ENCODE measurements around the gene PDZD2.
"Not testable (repeated sequence)": the region's sequence is repeated elsewhere in the genome, so short reads cannot be mapped to it uniquely, and the experiment has no call there.

The PDZD2 gene

DNA sequence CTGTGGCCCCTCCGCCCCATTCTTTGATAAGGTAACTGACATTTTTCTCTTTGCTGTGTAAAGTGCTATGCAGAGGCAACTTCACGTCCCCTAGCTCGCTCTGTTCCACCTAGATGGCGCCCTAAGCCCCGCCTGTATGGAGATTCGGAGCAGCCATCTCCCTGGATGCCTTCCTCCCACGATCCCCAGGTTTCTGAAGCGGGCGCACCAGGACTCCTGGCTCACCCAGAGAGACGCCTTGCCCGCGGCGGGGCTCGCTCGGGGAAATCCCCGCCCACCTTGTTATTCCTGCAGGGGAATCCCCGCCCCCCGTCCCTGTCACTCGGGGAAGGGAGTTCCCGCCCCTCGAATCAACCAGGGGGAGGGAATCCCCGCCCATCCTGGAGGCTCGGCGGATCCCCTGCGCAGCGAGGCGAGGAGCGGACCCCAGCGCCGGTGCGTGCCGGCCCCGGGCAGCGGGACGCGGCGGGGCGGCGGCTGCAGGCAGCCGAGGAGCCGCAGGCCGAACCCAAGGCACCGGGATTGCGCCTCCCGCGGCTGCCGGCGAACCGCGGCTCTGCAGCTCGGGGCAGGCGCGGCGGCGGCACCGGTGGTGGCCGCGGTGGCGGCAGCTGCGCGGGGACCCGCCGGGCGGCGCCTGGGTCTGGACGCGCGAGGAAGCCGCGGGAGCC lies at the start of gene PDZD2:
TSS of gene PDZD2 (plus strand) at position 384 of the 671 bp plus-strand sequence.
- peak; percentile 61 for DNase-seq (ENCODE audit: low spot score)

DNA sequence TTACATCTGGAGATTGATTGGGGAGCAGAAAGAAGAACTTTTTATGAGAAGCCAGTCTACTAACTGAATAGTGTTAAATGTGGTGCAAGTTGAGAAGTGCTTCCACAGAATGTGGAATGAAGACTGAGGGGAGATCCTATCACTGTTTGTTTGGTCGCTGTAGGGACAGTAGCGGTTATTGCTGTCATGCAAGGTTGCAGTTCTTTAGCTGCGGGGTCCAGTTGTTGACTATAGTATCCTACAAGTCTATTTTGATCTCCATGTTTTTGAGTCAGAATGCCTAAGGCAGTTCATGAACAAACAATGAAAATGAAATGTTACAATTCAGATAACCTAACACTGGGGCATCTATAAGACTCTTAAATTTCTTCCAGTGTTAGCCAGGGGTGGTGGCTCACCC lies 45.3 kb upstream of the PDZD2 start:
- no peak for DNase-seq (ENCODE audit: low spot score)

DNA sequence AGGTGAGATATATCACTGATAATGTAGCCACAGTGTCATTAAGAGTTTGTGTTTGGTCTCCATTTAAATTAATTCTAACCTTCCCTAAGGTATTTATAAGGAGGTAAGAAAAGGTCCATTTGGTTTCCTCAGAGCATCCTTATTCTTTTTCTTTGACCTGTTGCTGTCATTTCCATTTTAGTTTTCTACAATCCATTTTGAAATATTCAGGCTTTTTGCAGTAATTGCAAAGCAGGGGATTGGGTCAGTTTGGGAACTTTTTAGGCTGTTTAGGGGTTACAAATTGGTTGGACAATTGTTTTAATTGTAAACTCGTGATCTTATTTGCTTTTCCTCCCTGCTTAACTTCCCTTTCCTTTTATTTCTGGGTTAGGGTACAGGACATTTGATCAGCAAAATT lies 42.6 kb upstream of the PDZD2 start:
- no peak for DNase-seq (ENCODE audit: low spot score)

DNA sequence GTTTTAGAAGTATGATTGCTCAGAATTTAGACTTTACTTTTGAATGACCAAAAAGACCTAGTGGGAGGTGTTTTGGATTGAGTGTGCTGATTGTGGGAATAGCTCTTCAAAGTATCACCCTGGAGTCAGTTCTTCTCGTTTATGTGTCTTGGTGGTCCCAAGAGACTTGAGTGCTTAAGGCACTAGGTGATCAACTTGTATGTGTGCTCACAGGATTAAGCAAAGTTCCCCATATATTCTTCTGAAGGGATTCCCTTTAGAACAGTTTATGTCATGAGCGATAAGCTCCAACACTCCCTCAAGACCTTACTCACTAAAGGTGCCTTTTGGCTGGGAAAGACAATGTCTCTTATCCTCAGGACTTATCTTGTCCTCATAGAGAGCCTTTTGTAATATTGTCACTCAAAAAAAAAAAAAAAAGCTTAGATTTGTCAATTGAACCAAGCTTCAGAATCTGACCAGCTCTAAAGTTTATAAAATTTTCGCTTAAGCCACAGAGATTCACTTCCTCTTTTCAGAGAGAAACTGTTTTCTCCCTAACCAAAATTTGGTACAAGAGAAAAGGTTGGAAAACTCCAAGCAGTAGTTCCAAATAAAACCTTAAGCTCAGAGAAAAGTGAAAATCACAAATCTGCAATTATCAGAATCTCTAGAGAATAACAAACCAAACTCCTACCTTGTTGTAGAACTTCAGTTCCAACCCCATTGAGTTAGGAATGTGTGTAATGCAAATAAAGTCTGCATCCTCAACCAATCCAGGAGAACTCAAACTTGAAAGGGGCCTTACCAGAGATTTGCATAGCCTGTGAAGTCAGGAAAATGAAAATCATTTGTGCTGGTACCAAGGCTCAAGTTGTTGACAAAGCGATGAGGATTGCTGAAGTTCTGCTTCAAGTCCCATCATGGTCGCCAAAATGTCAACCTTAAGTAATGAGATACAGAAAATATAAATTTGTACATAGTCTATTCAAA lies 40.0 kb upstream of the PDZD2 start:
- DNase-seq (ENCODE audit: low spot score), result no peak

DNA sequence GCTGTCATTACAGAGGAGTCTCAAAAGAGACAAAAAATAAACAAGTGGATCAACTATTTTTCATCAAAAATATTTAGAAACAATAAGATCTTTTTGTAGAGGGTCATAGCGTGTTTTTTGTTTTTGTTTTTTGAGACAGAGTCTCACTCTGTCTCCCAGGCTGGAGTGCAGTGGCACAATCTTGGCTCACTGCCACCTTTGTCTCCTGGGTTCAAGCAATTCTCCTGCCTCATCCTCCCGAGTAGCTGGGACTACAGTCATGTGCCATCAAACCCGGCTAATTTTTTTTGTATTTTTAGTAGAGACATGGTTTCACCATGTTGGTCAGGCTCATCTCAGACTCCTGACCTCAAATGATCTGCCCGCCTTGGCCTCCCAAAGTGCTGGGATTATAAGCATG lies 36.6 kb upstream of the PDZD2 start:
- not testable (repeated sequence) for DNase-seq (ENCODE audit: low spot score)

DNA sequence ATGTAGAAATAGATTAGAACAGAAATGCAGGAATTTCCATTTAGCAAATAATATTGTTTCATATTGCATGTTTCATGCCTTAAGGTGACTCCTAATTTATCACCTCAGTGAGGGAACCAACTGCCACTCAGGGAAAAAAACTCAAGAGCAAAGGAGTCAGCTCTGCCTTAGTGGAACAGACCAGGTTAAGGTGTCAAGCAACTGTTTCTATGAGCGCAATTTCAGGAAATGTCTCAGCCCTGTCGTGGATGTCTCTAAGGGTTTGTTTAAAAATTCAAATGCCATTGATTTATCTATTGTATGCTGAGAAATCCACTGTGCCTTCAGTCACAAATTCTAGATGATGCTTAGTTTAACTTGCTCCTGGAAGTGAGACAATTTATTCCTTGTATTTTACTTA lies 34.7 kb upstream of the PDZD2 start:
- no peak for DNase-seq (ENCODE audit: low spot score)

DNA sequence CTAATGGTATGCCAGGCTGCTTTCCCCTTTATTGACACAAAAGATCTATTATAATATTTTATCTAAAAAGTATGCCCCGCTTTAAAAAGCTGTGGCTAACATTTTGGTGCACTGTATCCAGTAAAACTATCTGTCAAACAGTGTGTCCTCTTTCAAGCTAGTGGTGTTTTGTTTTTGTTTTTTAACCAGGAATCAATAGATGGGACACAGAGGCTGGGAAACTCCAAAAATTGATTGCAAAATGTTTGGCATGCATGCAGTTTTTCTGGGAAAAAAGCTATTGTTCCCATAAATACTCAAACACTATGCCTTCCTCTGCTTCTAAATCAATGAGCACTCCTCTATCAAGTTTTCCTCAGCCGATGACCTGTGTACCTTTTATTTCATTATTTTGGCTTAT lies 34.3 kb upstream of the PDZD2 start:
- DNase-seq (ENCODE audit: low spot score), result no peak

DNA sequence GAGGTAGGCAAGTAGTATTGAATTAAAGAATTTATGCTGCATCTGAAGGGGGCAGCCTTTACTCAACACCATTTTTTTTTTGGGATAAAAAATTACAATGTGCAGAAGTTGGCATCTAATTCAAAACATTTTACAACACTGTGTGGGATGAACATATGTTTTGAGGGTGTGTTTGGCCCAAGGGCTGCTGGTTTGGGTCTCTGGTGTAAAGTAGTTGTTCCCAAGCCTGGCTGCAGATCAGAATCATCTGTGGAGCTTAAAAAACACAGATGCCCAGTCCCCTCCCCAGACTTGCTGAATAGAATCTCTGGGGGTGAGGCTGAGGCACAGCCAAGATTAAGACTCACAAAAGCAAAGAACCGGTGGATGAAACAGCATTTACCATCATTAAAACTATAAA lies 33.0 kb upstream of the PDZD2 start:
- DNase-seq (ENCODE audit: low spot score), result no peak

DNA sequence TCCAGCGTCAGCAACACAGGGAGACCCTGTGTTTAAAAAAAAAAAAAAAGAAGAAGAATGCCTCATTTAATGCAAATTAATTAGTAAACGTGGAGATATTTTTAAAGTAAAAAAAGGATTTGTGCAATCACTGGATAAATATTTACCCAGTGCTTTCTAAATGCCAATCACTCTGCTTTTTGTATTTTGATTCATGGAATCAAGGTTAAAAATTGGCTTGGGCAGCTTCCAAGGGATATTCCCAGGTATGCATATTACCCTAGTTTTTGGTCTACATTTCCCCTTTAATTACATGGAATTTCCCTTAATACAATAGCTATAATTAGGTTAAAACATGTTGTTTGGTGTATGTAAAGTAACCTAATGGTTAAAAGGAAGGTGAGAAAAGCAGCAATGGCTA lies 31.4 kb upstream of the PDZD2 start:
- DNase-seq (ENCODE audit: low spot score), result no peak

DNA sequence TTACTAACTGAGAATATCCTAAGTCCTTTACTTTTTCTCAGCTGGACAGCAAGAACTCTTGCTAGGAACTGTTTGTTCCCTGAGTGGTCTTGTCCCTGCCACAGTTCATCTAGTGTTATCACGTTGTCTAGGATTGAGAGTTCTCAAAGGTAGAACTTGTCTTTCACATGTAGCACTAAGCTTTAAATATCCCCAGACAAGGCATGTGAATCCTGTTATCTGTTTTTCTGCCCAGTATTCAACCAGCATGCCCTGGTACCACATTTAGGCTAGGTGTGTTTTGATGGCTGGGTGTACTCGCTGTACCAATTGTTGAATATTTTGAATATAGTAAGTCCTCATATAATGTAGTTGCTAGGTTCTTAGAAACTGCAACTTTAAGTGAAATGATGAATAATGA lies 27.9 kb upstream of the PDZD2 start:
- no peak for DNase-seq (ENCODE audit: low spot score)

DNA sequence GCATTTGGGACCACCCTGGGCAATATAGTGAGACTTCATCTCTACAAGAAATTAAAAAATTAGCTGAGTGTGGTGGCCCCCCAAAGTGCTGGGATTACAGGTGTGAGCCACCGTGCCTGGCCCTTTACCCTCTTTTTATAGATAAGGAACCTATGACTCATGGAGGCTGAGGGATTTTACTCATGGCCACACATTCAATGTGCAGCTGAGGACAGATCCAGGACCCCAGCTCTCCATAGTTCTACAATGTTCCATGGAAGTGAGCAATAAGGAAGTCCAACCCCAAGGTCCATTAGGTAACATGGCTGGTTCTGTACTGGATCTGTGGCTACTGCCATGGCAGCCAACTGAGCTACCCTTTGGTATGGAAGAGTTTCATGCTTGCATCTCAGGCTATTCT lies 25.3 kb upstream of the PDZD2 start:
- no peak for DNase-seq (ENCODE audit: low spot score)

DNA sequence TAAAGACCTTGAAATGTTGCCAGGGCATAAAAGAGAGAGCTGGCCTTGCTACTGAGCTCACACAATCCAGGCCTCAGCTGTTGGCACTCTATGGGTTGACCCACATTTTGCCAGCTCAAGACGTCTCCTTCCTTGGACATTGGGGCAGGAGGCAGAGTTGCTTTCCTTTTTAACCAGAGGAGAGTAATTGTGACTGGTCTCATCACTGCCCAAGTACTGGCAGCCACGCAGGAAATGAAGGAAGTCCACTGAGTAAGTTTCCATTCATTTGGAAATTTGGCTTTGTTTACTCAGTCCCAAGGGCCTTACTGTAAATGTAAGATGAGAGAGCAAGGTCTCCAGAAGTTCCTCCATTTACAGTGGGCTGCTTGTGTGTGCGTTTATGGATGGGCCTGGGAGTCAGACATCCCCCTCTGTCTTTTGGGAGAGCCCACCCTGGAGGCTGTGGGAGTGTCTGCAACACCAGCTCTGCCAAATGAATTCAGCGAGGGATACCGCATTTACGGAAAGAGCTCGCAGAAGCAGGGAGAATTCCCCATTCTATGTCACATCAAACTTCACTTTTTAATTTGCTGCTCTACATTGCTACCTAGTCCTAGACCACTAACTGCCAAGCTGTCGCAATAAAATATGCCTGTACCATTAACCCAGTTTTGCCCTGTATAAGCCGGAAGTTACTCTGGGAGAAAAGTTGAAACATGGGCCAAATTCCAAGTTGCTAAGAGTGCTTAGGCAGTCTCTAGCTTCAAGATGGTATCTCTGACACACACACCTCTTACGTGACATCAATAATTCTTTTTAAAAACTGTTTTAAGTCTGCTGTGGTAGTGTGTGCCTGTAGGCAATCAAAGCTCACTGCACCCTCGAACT lies 24.5 kb upstream of the PDZD2 start:
- no peak for DNase-seq (ENCODE audit: low spot score)

DNA sequence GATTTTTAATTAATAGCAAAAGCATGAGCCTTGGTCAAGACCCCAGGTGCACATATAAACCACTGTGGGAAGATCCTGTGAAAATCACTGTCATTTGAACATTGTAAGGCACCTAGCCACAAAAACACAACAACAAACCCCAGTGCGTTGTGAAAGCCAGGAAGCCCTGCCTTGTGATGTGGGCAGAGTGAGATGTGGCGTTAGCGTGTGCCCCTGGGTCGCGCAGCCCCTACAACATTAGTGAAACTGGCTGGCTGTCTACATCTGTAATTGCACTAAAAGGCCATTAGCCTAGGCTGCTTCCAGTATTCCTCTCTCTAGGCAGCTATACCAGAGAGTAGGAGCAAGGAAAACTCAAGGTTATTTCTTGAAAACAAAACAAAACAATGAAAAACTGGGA lies 21.1 kb upstream of the PDZD2 start:
- DNase-seq (ENCODE audit: low spot score), result no peak

DNA sequence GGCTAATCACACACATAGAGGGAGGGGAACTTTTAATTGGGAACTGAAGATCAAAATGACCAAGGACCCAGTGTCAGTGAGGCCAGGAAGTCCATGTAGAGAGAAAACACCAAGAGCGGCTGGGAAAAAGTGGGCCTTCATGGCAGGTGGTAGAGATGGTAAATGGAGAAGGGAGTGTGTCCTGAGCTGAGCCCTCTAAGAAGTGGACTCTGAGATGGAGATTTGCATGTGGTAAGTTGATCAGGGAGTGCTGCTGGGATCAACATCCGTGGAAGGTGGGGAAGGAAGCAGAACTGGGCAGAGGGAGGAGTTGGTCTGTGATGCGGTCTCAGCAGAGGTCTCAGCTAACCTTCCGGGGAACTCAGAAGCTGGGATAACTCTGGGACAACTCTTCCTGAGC lies 18.9 kb upstream of the PDZD2 start:
- DNase-seq (ENCODE audit: low spot score), result no peak

DNA sequence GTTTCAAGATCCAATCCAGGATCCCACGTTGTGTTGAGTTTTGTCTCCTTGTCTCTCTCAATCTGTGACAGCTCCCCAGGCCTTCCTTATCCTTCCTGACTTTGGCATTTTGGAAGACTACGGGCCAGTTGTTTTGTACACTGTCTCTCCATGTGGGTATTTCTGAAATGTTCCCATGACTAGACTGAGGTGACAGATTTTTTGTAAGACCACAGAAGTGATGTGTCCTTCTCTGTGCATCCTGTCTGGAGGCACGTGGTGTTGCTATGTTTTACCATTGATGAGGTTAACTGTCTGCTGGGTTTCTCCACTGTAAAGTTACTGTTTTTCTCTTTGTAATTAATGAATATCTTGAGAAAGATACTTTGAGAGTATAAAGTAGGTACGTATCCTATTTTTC lies 15.7 kb upstream of the PDZD2 start:
- DNase-seq (ENCODE audit: low spot score), result no peak

DNA sequence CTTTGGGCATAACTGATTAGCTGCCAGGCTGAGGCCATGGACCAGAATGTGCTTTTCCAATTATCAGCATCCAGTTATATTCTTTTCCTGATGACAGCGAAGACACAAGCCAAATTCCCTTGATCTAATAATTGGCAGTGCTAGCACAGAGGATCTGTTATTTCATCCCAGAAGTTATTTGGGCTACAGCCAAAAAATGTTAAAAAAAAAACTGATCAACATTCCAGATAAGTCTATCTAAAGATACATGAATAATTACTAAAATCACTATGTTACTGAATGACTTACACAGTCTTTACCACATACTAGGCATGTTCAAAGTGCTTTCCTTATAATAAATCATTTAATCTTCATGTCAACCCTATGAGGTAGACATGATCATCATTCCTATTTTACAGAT lies 13.5 kb upstream of the PDZD2 start:
- no peak for DNase-seq (ENCODE audit: low spot score)

DNA sequence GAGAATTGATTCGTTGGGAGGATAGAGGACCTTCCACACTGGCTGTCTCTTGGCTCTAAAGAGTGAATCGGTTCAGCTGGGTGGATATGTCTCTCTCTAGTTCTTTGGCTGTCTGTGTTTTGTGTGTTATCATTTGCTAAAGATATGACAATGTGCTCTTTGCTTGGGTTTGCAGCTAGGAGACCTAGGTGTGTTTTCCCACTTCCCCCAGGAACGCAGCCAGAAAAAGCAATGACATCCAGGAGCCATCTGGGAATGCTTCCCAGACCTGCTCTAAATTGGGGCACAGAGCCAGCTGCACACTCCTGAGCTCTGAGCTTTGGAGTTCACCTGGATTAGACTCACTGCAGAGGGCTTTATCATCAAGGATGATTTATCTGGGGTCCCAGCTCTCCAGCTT lies 12.8 kb upstream of the PDZD2 start:
- no peak for DNase-seq (ENCODE audit: low spot score)

DNA sequence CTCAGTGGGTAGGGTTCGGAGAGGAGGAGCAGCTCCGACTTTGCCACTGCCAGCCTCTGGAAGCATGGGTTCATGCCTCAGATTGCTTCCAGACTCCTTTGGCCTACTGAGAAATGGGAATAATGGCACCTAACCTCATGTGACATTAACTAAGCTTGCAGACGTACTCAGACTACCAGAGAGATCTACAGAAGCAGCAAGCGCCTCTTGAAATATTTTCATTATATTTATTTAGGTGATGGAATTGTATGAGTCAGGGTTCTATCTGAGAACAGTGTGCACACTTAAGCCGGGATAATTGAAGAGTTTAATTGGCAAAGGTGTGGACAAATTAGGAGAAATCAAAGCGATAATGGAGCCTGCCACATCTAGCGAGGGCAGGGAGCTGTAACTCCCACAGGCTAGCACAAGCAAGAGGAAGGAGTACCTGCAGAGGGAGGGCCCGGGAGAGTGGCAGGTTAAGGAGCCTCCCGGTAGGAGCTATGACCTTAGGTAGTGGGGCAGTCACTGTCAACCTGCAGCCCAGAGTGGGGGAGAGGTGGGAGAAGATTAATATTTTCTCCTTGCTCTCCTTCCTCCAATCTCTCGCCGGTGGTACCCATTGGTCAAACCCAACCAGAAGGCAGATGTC lies 12.2 kb upstream of the PDZD2 start:
- no peak for DNase-seq (ENCODE audit: low spot score)

DNA sequence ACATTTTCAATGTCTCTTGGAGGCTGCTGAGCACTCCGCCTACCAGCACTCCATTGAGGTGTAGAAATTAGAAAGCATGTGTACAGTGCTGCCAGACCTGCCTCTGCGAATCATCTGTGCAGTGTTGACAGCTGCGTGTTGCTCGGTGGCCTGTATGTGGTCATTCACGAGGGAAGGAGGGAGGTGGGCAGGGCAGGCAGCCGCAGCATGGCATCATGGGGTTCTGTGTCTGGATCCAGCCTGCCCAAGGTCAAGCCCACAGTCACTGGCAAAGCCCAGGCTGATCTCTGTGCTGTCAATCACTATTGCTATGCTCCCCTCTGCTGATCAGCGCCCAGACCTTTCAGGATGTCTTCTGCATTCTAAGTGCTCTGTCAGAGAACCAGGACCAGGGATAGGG lies 8.0 kb upstream of the PDZD2 start:
- DNase-seq (ENCODE audit: low spot score), result no peak

DNA sequence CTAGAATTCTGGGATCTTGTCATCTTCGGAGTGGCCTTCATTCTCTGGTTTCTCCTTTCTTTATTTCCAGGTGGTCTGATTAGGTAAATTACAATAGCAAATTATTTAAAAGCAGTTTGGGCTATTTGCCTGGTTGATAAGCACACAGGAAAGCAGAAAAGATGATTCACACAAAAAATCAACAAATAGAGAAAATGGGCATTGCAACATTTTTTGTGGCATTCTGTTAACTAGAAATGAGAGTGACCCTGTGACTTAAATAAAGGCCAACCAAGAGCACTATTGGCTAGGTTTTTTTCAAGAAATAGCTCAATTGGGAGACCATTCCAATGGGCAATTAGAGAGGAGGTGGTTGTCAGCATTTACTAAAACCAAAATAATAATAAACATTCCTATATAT lies 6.5 kb upstream of the PDZD2 start:
- DNase-seq (ENCODE audit: low spot score), result no peak

DNA sequence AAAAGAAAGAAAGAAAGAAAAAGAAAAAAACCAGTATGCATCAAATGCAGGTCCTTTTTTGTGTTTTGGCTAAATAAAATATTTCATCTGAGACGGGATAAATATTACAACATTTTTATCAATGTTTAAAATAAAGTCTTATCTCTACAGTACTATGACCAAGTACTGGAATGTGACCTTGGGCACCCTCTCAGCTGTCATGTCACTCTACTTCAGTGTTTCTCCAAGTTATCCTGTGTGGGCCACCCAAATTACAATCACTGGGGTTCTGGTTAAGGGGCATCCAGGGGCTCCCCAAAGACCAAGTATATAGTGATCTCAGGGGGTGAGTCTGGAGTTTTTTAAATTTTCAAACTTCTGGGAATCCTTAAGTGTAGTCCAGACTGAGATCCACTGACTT lies 3.5 kb upstream of the PDZD2 start:
- DNase-seq (ENCODE audit: low spot score), result no peak

DNA sequence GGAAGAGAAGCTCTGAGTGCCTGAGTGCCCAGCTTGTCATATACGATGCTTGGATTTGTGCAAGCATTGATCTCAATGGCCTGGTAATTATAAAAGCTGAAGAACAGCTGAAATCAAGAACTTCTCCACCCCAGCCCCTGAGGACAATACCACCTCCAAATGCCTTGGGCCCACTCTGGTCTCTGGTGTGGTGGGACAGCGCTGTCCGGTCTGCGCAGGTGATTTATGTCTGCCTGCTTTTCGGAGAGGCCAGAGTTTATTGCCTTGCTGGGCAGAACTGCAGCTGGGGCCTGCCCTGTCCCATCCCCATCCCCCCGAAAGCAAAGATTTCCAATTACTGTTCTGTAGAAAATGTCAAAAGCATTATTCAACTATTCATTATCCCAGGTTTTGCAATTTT lies 1.1 kb upstream of the PDZD2 start:
- no peak for DNase-seq (ENCODE audit: low spot score)
